ENCODE measurements around the gene CREB3L1.
"Not testable (repeated sequence)": the region's sequence is repeated elsewhere in the genome, so short reads cannot be mapped to it uniquely, and the experiment has no call there.

CREB3L1 gene

DNA sequence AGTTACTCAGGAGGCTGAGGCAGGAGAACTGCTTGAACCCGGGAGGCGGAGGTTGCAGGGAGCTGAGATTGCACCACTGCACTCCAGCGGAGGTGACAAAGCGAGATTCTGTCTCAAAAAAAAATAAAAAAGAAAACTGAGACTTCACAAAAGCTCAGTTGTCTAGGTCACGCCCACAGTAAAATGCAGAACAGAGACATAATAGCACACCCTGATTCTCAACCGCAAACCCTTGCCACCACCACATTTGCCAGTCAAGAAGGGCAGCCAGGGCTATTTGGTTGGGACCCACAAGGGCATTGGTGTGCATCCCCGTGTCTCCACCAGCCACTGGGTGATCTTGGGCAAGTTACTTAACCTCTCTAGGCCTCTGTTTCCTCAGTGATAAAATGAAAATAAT, 25.4 kb downstream of the CREB3L1 start:
- Histone ChIP-seq H3K9ac (no peak overlapping the region), H3K36me3 (ENCODE audit: control insufficient read depth, insufficient read depth, low read length) (no peaks in the 10 kb centered on the region), H3K9me3 (ENCODE audit: control insufficient read depth, low read length) (no peaks in the 10 kb centered on the region), H3K4me1 (no peaks in the 10 kb centered on the region), H3K27ac (no peak overlapping the region), H2AFZ (no peak overlapping the region), H3K4me2 (ENCODE audit: low read length) (no peak overlapping the region), H3K27me3 (ENCODE audit: control insufficient read depth, insufficient read depth, low read length) (no peaks in the 10 kb centered on the region), H3K79me2 (no peaks in the 10 kb centered on the region), H3K4me3 (ENCODE audit: low read depth, low read length) (no peak overlapping the region)
- TF ChIP-seq CTCF (IDR thresholded peaks at IDR 0.05): no peak

- not testable (repeated sequence) for H3K27me3 ChIP-seq (ENCODE audit: control insufficient read depth, insufficient read depth, low read length); H3K9me3 ChIP-seq (ENCODE audit: control insufficient read depth, low read length); H2AFZ ChIP-seq; H3K79me2 ChIP-seq; H3K4me2 ChIP-seq (ENCODE audit: low read length); H3K4me1 ChIP-seq; H3K9ac ChIP-seq; H3K36me3 ChIP-seq (ENCODE audit: control insufficient read depth, insufficient read depth, low read length); H3K4me3 ChIP-seq (ENCODE audit: low read depth, low read length); H3K27ac ChIP-seq
These were observed 26.6 kb downstream of the CREB3L1 start for GRCh38 chr11:46304036-46304435.

DNA sequence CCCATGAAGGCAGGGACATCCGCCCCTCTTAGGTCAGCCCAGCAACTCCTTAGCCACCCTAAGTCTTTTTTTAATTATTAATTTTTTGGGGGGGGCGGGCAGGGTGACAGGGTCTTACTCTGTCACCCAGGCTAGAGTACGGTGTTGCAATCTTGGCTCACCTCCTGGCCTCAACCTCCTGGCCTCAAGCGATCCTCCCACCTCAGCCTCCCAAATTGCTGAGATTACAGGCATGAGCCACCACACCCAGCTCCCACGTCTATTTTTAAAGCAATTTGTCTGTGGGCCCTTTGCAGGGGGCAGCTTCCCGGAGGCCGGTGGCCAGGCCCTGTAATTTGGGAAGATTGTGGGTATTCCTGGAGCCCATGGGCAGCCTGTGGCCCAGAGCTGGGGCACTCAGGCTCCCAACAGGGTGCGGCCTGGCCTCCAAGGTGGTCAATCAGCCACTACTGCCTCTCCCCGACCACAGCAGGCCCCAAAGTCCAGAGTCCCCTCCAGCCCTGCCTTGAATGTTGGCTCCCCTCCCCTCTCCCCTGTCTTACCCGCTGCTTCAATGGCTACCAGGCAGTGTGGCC, 27.2 kb downstream of the CREB3L1 start:
- Histone ChIP-seq H3K27ac (no peak overlapping the region), H2AFZ (no peak overlapping the region), H3K4me3 (ENCODE audit: low read depth, low read length) (no peak overlapping the region), H3K36me3 (ENCODE audit: control insufficient read depth, insufficient read depth, low read length) (no peaks in the 10 kb centered on the region), H3K4me2 (ENCODE audit: low read length) (no peak overlapping the region), H3K9ac (no peak overlapping the region), H3K9me3 (ENCODE audit: control insufficient read depth, low read length) (no peaks in the 10 kb centered on the region), H3K4me1 (peaks cover 2% of the 10 kb centered on the region), H3K79me2 (no peaks in the 10 kb centered on the region), H3K27me3 (ENCODE audit: control insufficient read depth, insufficient read depth, low read length) (no peaks in the 10 kb centered on the region)
- no peak for TF ChIP-seq CTCF (IDR thresholded peaks at IDR 0.05)

- no peak overlapping the region for H3K9ac ChIP-seq
- no peak for TF ChIP-seq CTCF (IDR thresholded peaks at IDR 0.05)
- no peak overlapping the region for H3K4me3 ChIP-seq (ENCODE audit: low read depth, low read length)
- H3K27me3 ChIP-seq (ENCODE audit: control insufficient read depth, insufficient read depth, low read length): no peaks in the 10 kb centered on the region
- no peak overlapping the region for H3K27ac ChIP-seq
- no peaks in the 10 kb centered on the region for H3K9me3 ChIP-seq (ENCODE audit: control insufficient read depth, low read length)
- H3K36me3 ChIP-seq (ENCODE audit: control insufficient read depth, insufficient read depth, low read length): no peaks in the 10 kb centered on the region
- H3K4me2 ChIP-seq (ENCODE audit: low read length): no peak overlapping the region
- H3K4me1 ChIP-seq: peaks cover 2% of the 10 kb centered on the region
- H3K79me2 ChIP-seq: no peaks in the 10 kb centered on the region
- no peak overlapping the region for H2AFZ ChIP-seq
These were observed 27.8 kb downstream of the CREB3L1 start for GRCh38 chr11:46305295-46305694.

- no peaks in the 10 kb centered on the region for H3K9me3 ChIP-seq (ENCODE audit: control insufficient read depth, low read length)
- peaks cover 2% of the 10 kb centered on the region for H3K4me1 ChIP-seq
- no peaks in the 10 kb centered on the region for H3K79me2 ChIP-seq
- H3K36me3 ChIP-seq (ENCODE audit: control insufficient read depth, insufficient read depth, low read length): no peaks in the 10 kb centered on the region
- no peak overlapping the region for H3K9ac ChIP-seq
- H3K27me3 ChIP-seq (ENCODE audit: control insufficient read depth, insufficient read depth, low read length): no peaks in the 10 kb centered on the region
- no peak overlapping the region for H3K4me3 ChIP-seq (ENCODE audit: low read depth, low read length)
- no peak for TF ChIP-seq CTCF (IDR thresholded peaks at IDR 0.05)
- no peak overlapping the region for H3K27ac ChIP-seq
- H2AFZ ChIP-seq: no peak overlapping the region
- no peak overlapping the region for H3K4me2 ChIP-seq (ENCODE audit: low read length)
These were observed 28.9 kb downstream of the CREB3L1 start for GRCh38 chr11:46306296-46306853.
